ENCODE results near the gene ORM1.

Gene ORM1

DNA sequence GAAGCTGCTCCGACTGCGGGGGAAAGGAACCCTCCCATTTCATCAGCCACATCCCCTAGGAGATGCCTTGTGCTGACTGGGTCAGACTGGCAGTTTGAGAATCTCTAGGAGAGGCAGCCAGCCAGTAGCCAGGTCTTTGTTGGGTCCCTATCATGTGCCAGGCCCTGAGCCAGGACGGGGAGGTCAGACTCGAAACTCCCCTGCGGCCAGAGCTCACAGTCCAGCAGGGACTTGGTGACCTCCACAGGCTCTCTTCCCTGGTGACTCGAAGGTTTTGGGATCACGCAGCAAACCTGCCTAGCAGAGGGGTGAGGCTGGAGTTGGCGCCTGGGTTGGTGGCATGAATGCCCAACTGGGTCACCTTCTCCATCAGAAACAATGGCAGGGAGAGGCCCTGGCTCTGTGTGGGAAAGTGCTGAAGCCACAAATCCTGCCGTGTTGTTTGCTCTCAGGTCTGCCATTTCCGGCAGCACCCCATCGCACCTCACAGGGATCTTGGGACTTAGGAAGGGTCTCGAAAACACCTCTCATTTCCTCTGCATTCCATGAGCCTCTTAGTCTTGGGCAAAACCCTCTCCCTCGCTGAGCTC lies 14.4 kb upstream of the ORM1 start:
- DNase-seq (ENCODE audit: low spot score in 2 of 2), result peak in 1 of 2 donors; percentile 9

GRCh38 chr9:114309096-114309495 lies 13.8 kb upstream of the ORM1 start:
- H3K27me3 Mint-ChIP-seq, result peaks cover 5% of the 10 kb centered on the region
- no peaks in the 10 kb centered on the region for H3K36me3 Mint-ChIP-seq
- H3K9me3 Mint-ChIP-seq, result no peaks in the 10 kb centered on the region
- peaks cover 4% of the 10 kb centered on the region for H3K4me1 Mint-ChIP-seq
- no peak overlapping the region for H3K4me3 Mint-ChIP-seq
- DNase-seq (ENCODE audit: low spot score in 2 of 2) (no peak), ATAC-seq (ENCODE audit: low read depth) (no peak)
- H3K27ac Mint-ChIP-seq, result no peak overlapping the region

More for the DNA sequence above, 14.4 kb upstream of the ORM1 start:
- H3K27ac Mint-ChIP-seq, result no peak overlapping the region
- no peaks in the 10 kb centered on the region for H3K9me3 Mint-ChIP-seq
- no peak overlapping the region for H3K4me3 Mint-ChIP-seq
- no peaks in the 10 kb centered on the region for H3K36me3 Mint-ChIP-seq
- peaks cover 6% of the 10 kb centered on the region for H3K27me3 Mint-ChIP-seq
- ATAC-seq (ENCODE audit: low read depth), result no peak
- peaks cover 4% of the 10 kb centered on the region for H3K4me1 Mint-ChIP-seq

- DNase-seq (ENCODE audit: low spot score in 2 of 2), result no peak
- H3K9me3 Mint-ChIP-seq, result peaks cover 4% of the 10 kb centered on the region
- no peak for ATAC-seq (ENCODE audit: low read depth)
- H3K27ac Mint-ChIP-seq, result no peak overlapping the region
- peaks cover 5% of the 10 kb centered on the region for H3K27me3 Mint-ChIP-seq
- no peak overlapping the region for H3K4me3 Mint-ChIP-seq
- H3K36me3 Mint-ChIP-seq, result peaks cover 5% of the 10 kb centered on the region
- H3K4me1 Mint-ChIP-seq, result peaks cover 1% of the 10 kb centered on the region
Measured at GRCh38 chr9:114310471-114311450, 12.1 kb upstream of the ORM1 start.

GRCh38 chr9:114311571-114312512 lies 11.1 kb upstream of the ORM1 start:
- Mint-ChIP-seq H3K4me1 (no peaks in the 10 kb centered on the region), H3K9me3 (peaks cover 4% of the 10 kb centered on the region), H3K36me3 (peaks cover 5% of the 10 kb centered on the region), H3K4me3 (no peak overlapping the region), H3K27ac (no peak overlapping the region), H3K27me3 (peaks cover 6% of the 10 kb centered on the region)
- DNase-seq (ENCODE audit: low spot score in 2 of 2), result peak in 1 of 2 donors; percentile 7
- no peak for ATAC-seq (ENCODE audit: low read depth)

DNA sequence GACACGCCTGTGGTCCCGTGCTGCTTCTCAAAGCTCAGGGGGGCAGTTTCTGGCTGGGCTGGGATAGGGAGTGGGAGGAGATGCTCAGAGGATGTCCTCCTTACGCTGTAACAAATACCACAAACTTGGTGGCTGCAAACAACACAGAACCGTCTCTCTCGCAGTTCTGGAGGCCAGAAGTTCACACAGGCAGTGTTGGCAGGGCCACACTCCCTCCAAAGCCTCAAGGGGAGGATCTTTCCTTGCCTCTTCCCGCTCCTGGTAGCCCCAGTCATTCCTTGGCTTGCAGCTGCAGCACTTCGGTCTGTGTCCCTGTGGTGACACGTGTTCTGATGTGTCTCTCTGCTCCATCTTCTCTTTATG lies 10.4 kb upstream of the ORM1 start:
- Mint-ChIP-seq H3K4me1 (no peaks in the 10 kb centered on the region), H3K9me3 (peaks cover 4% of the 10 kb centered on the region), H3K27ac (no peak overlapping the region), H3K4me3 (no peak overlapping the region), H3K36me3 (peaks cover 5% of the 10 kb centered on the region), H3K27me3 (peaks cover 6% of the 10 kb centered on the region)
- no peak for ATAC-seq (ENCODE audit: low read depth)
- DNase-seq (ENCODE audit: low spot score in 2 of 2), result no peak

- H3K36me3 Mint-ChIP-seq, result peaks cover 5% of the 10 kb centered on the region
- H3K9me3 Mint-ChIP-seq, result peaks cover 4% of the 10 kb centered on the region
- H3K27me3 Mint-ChIP-seq, result peaks cover 6% of the 10 kb centered on the region
- no peak overlapping the region for H3K4me3 Mint-ChIP-seq
- DNase-seq (ENCODE audit: low spot score in 2 of 2) (no peak), ATAC-seq (ENCODE audit: low read depth) (no peak)
- H3K27ac Mint-ChIP-seq, result no peak overlapping the region
- H3K4me1 Mint-ChIP-seq, result no peaks in the 10 kb centered on the region
Measured at GRCh38 chr9:114313186-114313585, 9.7 kb upstream of the ORM1 start.

- Mint-ChIP-seq H3K27me3 (peaks cover 11% of the 10 kb centered on the region), H3K4me3 (no peak overlapping the region), H3K27ac (no peak overlapping the region), H3K4me1 (no peaks in the 10 kb centered on the region), H3K36me3 (peaks cover 5% of the 10 kb centered on the region), H3K9me3 (peaks cover 4% of the 10 kb centered on the region)
- DNase-seq (ENCODE audit: low spot score in 2 of 2) (no peak), ATAC-seq (ENCODE audit: low read depth) (no peak)
Measured at GRCh38 chr9:114314256-114314867, 8.5 kb upstream of the ORM1 start.

- ATAC-seq (ENCODE audit: low read depth) (no peak), DNase-seq (ENCODE audit: low spot score in 2 of 2) (no peak)
- Mint-ChIP-seq H3K36me3 (peaks cover 5% of the 10 kb centered on the region), H3K9me3 (peaks cover 4% of the 10 kb centered on the region), H3K27ac (no peak overlapping the region), H3K27me3 (peaks cover 11% of the 10 kb centered on the region), H3K4me3 (no peak overlapping the region), H3K4me1 (no peaks in the 10 kb centered on the region)
Measured at GRCh38 chr9:114314881-114315722, 7.8 kb upstream of the ORM1 start.

- no peaks in the 10 kb centered on the region for H3K4me1 Mint-ChIP-seq
- DNase-seq (ENCODE audit: low spot score in 2 of 2) (no peak), ATAC-seq (ENCODE audit: low read depth) (no peak)
- no peak overlapping the region for H3K4me3 Mint-ChIP-seq
- no peak overlapping the region for H3K27ac Mint-ChIP-seq
- peaks cover 11% of the 10 kb centered on the region for H3K27me3 Mint-ChIP-seq
- H3K36me3 Mint-ChIP-seq, result peaks cover 5% of the 10 kb centered on the region
- H3K9me3 Mint-ChIP-seq, result peaks cover 4% of the 10 kb centered on the region
Measured at GRCh38 chr9:114315723-114316363, 7.1 kb upstream of the ORM1 start.

- H3K36me3 Mint-ChIP-seq, result peaks cover 5% of the 10 kb centered on the region
Measured at GRCh38 chr9:114316605-114317230, 6.2 kb upstream of the ORM1 start.

GRCh38 chr9:114317665-114318357 lies 5.1 kb upstream of the ORM1 start:
- H3K9me3 Mint-ChIP-seq, result peaks cover 4% of the 10 kb centered on the region
- no peak overlapping the region for H3K27ac Mint-ChIP-seq
- no peak for DNase-seq (ENCODE audit: low spot score in 2 of 2)
- H3K27me3 Mint-ChIP-seq, result peaks cover 13% of the 10 kb centered on the region
- H3K4me1 Mint-ChIP-seq, result no peaks in the 10 kb centered on the region
- no peak overlapping the region for H3K4me3 Mint-ChIP-seq
- no peak for ATAC-seq (ENCODE audit: low read depth)
- peaks cover 5% of the 10 kb centered on the region for H3K36me3 Mint-ChIP-seq

More at GRCh38 chr9:114316605-114317230, 6.2 kb upstream of the ORM1 start:
- Mint-ChIP-seq H3K9me3 (peaks cover 4% of the 10 kb centered on the region), H3K4me1 (no peaks in the 10 kb centered on the region), H3K27ac (no peak overlapping the region), H3K27me3 (peaks cover 11% of the 10 kb centered on the region), H3K4me3 (no peak overlapping the region)
- DNase-seq (ENCODE audit: low spot score in 2 of 2), result no peak
- ATAC-seq (ENCODE audit: low read depth), result no peak

DNA sequence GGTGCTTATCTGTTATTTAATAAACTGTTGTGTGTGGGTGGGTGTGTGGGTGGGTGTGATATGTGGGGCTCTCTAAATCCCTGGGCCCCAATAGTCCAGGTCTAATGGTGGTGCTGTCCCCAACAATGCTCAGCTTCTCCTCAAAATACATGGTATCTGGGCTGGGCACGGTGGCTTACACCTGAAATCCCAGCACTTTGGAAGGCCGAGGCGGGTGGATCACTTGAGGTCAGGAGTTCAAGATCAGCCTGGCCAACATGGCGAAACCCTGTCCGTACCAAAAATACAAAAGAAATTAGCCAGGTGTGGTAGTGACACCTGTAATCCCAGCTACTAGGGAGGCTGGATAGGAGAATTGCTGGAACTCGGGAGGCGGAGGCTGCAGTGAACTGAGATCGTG lies 4.5 kb upstream of the ORM1 start:
- no peak for DNase-seq (ENCODE audit: low spot score in 2 of 2)
- Mint-ChIP-seq H3K9me3 (peaks cover 4% of the 10 kb centered on the region), H3K36me3 (peaks cover 5% of the 10 kb centered on the region), H3K27me3 (peaks cover 13% of the 10 kb centered on the region), H3K27ac (no peak overlapping the region), H3K4me1 (no peaks in the 10 kb centered on the region), H3K4me3 (no peak overlapping the region)
- ATAC-seq (ENCODE audit: low read depth), result no peak
